Measurements from ENCODE around the gene TAF3.
A peak's percentile ranks its signal among the peaks of the same experiment; 100 is the strongest.

TAF3 gene

GRCh38 chr10:8049865-8050555 lies 231.7 kb downstream of the TAF3 start:
- no peak for DNase-seq

- no peak for DNase-seq
Measured at GRCh38 chr10:8050556-8051108, 232.3 kb downstream of the TAF3 start.

DNA sequence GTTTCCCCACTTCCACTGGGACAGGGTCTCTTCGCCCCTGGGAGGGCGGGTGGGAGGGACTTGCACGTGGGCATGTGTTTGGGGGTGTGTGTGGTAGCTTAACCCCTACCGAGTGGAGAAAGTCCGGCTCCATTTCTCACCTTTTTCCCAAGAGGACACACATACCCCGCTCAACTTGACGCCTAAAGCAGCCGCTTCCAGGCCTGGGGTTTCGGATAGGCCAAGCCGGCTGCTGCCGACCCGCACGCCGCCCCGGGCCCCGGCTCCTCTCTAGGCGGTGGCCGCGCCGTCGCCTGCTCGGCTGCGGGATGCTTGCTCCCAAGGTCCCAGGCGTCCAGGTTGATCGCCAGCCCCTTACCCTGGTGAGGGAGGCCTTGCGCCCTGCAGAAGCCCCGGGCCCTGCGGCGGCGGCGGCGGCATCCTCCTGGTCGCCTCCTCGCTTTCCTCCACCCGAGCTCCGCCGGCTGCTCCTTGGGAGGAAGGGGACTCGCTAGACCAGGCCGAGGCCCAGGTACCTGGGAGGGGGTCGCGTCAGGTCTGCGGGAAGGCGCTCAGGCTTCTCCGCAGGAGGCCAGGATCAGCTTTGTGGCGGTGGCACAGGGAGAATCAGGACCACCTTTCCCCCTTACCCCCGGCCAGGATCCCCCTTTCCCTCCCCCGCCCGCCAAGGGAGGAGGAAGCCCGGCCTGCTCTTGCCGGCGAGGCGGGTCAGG lies 233.0 kb downstream of the TAF3 start:
- DNase-seq, result no peak

DNA sequence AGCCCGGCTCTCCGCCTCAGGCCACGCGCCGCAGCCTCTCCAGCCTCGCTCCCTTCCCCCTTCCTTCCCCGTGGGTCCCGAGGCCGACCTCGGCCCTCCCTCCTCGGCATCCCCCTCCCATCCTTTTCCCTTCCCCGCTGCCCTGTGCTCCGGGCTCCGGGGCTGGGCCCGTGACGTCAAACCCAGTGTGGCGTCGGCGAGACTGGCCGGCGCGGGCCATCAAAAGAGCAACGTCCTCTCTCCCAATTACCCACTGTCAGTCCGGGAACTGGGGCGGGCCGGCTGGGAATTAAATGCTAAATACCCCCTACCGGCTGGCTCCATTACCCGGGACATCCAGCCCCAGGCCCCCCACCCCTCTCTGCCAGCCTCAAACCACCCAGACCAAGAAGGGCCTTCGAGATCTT lies 233.5 kb downstream of the TAF3 start:
- no peak for DNase-seq

- DNase-seq, result no peak
Measured at GRCh38 chr10:8052341-8052955, 234.1 kb downstream of the TAF3 start.

- no peak for DNase-seq
Measured at GRCh38 chr10:8052956-8053445, 234.7 kb downstream of the TAF3 start.

DNA sequence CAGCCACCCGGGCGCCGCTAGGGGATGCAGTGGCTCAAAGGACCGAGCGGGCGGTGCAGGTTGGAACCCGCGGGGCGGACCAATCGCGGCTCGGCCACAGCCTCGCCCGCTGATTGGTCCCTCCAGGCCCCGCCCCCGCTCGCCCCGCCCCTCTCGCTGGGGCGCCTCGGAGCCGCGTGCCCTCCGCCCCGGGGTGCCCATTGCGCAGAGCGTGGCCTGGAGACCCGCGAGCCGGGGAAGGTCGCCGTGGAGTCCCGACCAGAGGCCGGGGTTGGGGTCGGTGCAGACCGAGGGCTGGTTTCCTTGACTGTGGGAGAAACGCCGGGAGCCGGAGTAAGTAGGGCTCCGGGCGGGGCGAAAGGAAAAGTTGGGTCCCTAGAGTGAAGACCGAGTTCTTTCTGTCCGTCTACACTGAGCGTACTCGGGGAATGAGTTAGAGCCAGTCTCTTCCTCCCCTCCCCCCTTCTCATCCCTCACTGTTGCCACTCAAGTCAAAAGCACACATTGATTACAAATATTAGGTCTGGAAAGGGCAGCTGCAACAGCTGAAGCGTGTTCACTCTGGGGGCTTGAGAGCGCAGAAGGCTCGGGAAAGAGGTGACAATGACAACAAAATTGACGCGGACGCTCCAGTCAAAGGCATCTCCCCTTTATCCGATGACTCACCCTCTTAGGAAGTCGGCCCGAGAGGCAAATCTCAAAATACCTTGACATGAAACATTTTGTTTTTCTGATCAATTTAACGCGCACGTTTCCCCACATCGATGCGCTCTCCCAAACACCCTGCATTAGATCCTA lies 235.3 kb downstream of the TAF3 start:
- DNase-seq, result peak; percentile 96

DNA sequence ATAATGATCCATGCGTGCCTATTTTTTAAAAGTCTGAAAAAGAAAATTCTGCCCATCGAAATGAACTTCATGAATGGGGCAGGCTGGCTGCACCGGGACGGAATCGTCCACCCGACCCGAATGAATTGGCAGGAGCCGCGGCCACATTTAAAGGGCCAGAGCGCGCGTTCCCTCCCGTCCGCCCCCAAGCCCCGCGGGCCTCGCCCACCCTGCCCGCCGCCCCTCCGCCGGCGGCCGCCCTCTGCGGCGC lies 235.9 kb downstream of the TAF3 start:
- no peak for DNase-seq

GRCh38 chr10:8054494-8055407 lies 236.4 kb downstream of the TAF3 start, which contains the start of gene GATA3:
TSS of gene GATA3 (plus strand) at chr10:8054688. CDS start at chr10:8055656, 968 bp downstream.
- DNase-seq, result peak; percentile 67

GRCh38 chr10:8055420-8056349 lies 237.4 kb downstream of the TAF3 start:
- DNase-seq, result no peak

DNA sequence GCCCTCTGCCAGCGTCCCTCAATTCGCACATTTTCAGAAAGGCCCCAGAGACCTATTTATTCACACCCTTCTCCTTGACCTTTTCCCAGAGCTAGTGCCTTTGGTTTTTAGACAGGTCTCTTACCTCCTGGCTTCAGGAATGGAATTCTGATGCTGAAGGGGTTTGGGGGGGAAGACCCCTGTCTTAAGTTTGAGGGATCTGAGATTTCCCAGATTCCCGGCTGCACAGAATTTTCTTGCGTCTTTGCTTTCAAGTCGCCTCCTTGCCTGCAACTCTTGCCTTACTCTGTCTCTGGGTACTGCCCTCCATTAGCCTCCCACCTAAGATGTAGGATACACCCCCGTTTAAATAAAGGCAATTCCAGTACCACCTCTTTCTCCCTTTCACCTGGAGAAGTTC lies 238.1 kb downstream of the TAF3 start:
- DNase-seq, result no peak

DNA sequence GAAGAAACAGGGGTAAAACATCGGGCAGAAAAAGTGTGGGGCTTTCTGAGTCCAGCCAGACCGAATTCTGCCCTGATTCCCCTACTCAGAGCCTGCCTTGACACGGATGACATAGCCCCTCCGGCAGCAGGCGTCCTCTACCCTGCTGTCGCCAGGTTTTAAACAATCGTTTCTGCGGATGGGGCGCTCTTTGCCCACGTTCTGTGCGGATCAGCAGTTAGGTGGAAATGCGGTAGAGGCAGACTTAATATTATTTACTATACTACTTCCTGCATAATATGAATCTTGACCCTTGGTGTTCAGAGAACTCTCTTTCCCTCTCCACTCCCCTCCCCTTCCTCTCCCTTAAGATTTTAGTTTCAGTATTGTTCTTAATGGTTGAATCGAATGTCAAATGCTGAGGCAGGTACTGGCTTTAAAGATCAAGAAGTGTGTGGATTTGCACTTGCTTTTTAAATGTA lies 238.6 kb downstream of the TAF3 start:
- DNase-seq, result no peak

DNA sequence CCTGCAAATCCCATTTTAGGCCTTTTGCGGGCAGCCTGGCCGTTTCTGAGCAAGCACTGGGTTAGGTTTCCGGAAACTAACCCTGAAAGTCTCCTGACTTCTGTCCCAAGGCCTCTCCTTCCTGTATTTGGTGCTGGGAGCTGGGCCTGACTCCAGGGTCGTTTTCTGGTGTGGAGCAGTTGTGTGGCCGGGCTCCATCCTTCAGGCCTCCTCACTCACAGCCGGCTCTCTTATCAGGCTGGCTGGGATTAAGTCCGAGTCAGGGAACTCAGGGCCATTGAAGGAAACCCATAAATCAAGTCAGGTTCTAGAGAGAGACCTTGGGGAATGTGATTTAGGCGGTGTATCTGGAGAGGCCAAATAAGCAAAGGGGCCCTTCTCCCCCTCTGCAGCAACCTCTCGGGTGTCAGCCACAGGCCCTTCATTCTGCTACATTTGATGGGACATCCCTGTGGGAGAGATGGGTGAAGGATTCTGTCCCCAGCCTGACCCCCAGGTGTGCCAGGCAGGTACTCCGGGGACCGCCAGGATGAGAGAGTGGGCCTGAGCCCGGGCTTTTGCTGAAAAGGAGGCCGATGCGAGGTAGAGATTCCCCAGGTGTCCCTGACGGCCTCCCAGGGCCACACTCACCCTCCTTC lies 239.4 kb downstream of the TAF3 start:
- no peak for DNase-seq

GRCh38 chr10:8058274-8059111 lies 240.2 kb downstream of the TAF3 start:
- DNase-seq, result no peak

GRCh38 chr10:8059191-8059936 lies 241.1 kb downstream of the TAF3 start:
- DNase-seq, result no peak

GRCh38 chr10:8060010-8060703 lies 241.9 kb downstream of the TAF3 start:
- DNase-seq, result peak; percentile 69

DNA sequence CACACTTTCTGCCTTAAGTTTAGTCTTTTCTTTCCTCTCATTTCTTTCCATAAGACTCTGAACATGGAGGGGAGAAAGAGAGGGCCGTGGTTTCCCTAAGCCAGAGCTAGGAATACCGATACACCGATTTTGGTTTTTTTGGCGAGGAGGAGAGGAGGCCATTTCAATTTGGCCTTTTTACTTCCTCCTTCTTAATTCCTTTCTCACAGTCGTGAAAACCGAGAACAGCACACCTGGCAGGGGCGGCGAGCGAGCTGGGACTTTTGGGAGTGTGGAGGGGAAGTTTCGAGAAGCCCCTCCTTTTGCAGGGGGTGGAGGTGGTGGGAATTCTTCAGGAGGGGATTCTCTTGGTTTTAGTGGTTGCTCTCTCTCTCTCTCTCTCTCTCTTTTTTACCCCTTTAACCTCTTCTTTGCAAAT lies 242.4 kb downstream of the TAF3 start:
- no peak for DNase-seq

Data from hematopoietic multipotent progenitor cell treated with erythropoietin and hydrocortisone succinate and interleukin-3 and kit ligand, for 4 days (in vitro differentiated cells).